Liver (tissue), 3 donors: ENCODE measurements around the gene INPP5A.

ENCODE experiments used
- EGR1 ChIP-seq, 2 donors: IDR thresholded peaks; 2 replicates each; pipeline ENCODE4 v1.6.1; 2016 to 2018; ENCODE audit warnings: antibody characterized with exemption in 2 of 2, low read depth in 2 of 2
- GABPA ChIP-seq, 2 donors: IDR thresholded peaks in 1 of 2; conservative IDR thresholded peaks in 1 of 2; 2 replicates each; pipeline ENCODE4 v1.6.1; 2016; ENCODE audit warnings: antibody characterized with exemption in 2 of 2, mild to moderate bottlenecking in 1 of 2, moderate library complexity in 1 of 2
- HNF4G ChIP-seq: IDR thresholded peaks from 2 replicates; pipeline ENCODE4 v1.6.1; 2016; ENCODE audit warnings: antibody characterized with exemption
- NR2F2 ChIP-seq: IDR thresholded peaks from 2 replicates; pipeline ENCODE4 v1.6.1; 2016; ENCODE audit warnings: antibody characterized with exemption
- RXRA ChIP-seq, 2 donors: IDR thresholded peaks; 2 replicates each; pipeline ENCODE4 v1.6.1; 2017 to 2018; ENCODE audit warnings: antibody characterized with exemption in 2 of 2, mild to moderate bottlenecking in 1 of 2
- SP1 ChIP-seq: IDR thresholded peaks from 2 replicates; pipeline ENCODE4 v1.6.1; 2018; ENCODE audit warnings: antibody characterized with exemption, mild to moderate bottlenecking
- TAF1 ChIP-seq: conservative IDR thresholded peaks from 2 replicates; pipeline ENCODE4 v1.6.1; 2016; ENCODE audit warnings: antibody characterized with exemption, mild to moderate bottlenecking
- YY1 ChIP-seq: IDR thresholded peaks from 2 replicates; pipeline ENCODE4 v1.6.1; 2016; ENCODE audit warnings: antibody characterized with exemption, mild to moderate bottlenecking
- TF ChIP-seq, protein P1 (sequence below): fragments of 150-350 bp; IDR thresholded peaks from 2 replicates; pipeline ENCODE4 v1.5.1; 2017; ENCODE audit warnings: improper control_type of control experiment, low read depth, low read length; ENCODE audit not compliant: missing input control
- TF ChIP-seq, protein P2 (sequence below): IDR thresholded peaks from 2 replicates; pipeline ENCODE4 v1.6.1; 2016; ENCODE audit warnings: antibody characterized with exemption, mild to moderate bottlenecking
- TF ChIP-seq, protein P3 (sequence below): IDR thresholded peaks from 2 replicates; pipeline ENCODE4 v1.6.1; 2016; ENCODE audit warnings: antibody characterized with exemption
- TF ChIP-seq, protein P4 (sequence below): IDR thresholded peaks from 2 replicates; pipeline ENCODE4 v1.6.1; 2016; ENCODE audit warnings: antibody characterized with exemption
- donor health status: healthy.
- donor health status: healthy.

DNA sequence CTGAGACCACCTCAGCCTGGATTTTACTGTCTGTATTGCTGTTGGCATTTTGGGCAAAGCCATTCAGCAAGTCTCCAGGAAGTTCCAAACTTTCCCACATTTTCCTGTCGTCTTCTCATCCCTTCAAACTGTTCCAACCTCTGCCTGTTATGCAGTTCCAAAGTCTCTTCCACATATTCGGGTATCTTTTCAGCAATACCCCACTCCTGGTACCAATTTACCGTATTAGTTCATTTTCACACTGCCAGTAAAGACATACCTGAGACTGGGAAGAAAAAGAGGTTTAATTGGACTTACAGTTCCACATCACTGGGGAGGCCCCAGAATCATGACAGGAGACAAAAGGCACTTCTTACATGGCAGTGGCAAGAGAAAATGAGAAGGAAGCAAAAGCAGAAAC, 62.8 kb downstream of the INPP5A start:
- TF ChIP-seq, protein P1, sequence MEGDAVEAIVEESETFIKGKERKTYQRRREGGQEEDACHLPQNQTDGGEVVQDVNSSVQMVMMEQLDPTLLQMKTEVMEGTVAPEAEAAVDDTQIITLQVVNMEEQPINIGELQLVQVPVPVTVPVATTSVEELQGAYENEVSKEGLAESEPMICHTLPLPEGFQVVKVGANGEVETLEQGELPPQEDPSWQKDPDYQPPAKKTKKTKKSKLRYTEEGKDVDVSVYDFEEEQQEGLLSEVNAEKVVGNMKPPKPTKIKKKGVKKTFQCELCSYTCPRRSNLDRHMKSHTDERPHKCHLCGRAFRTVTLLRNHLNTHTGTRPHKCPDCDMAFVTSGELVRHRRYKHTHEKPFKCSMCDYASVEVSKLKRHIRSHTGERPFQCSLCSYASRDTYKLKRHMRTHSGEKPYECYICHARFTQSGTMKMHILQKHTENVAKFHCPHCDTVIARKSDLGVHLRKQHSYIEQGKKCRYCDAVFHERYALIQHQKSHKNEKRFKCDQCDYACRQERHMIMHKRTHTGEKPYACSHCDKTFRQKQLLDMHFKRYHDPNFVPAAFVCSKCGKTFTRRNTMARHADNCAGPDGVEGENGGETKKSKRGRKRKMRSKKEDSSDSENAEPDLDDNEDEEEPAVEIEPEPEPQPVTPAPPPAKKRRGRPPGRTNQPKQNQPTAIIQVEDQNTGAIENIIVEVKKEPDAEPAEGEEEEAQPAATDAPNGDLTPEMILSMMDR, result no peak
- no peak for TF ChIP-seq NR2F2
- no peak for TF ChIP-seq EGR1 (IDR thresholded peaks at IDR 0.05; ENCODE audit: low read depth in 2 of 2)
- TF ChIP-seq, protein P2, sequence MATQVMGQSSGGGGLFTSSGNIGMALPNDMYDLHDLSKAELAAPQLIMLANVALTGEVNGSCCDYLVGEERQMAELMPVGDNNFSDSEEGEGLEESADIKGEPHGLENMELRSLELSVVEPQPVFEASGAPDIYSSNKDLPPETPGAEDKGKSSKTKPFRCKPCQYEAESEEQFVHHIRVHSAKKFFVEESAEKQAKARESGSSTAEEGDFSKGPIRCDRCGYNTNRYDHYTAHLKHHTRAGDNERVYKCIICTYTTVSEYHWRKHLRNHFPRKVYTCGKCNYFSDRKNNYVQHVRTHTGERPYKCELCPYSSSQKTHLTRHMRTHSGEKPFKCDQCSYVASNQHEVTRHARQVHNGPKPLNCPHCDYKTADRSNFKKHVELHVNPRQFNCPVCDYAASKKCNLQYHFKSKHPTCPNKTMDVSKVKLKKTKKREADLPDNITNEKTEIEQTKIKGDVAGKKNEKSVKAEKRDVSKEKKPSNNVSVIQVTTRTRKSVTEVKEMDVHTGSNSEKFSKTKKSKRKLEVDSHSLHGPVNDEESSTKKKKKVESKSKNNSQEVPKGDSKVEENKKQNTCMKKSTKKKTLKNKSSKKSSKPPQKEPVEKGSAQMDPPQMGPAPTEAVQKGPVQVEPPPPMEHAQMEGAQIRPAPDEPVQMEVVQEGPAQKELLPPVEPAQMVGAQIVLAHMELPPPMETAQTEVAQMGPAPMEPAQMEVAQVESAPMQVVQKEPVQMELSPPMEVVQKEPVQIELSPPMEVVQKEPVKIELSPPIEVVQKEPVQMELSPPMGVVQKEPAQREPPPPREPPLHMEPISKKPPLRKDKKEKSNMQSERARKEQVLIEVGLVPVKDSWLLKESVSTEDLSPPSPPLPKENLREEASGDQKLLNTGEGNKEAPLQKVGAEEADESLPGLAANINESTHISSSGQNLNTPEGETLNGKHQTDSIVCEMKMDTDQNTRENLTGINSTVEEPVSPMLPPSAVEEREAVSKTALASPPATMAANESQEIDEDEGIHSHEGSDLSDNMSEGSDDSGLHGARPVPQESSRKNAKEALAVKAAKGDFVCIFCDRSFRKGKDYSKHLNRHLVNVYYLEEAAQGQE, result no peak
- no peak for TF ChIP-seq YY1
- TF ChIP-seq, protein P3, sequence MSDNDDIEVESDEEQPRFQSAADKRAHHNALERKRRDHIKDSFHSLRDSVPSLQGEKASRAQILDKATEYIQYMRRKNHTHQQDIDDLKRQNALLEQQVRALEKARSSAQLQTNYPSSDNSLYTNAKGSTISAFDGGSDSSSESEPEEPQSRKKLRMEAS, result no peak
- no peak for TF ChIP-seq HNF4G
- no peak for TF ChIP-seq RXRA (IDR thresholded peaks at IDR 0.05)
- TF ChIP-seq, protein P4, sequence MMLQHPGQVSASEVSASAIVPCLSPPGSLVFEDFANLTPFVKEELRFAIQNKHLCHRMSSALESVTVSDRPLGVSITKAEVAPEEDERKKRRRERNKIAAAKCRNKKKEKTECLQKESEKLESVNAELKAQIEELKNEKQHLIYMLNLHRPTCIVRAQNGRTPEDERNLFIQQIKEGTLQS, result no peak
- TF ChIP-seq TAF1, result no peak
- TF ChIP-seq GABPA (IDR thresholded peaks at IDR 0.05 in 1 of 2, conservative IDR thresholded peaks at IDR 0.05 in 1 of 2), result no peak
- TF ChIP-seq SP1, result no peak
